HepG2 (cell line): ENCODE results near the gene KCTD13. TPM values are rescaled to one million over a fixed set of nuclear protein-coding genes. Genes with fewer than 3 reads are reported as not detected.

Experiments used
- FOXK1 ChIP-seq: sonication (generic); formaldehyde crosslinking; IDR thresholded peaks from 2 replicates; pipeline ENCODE4 v1.4.0; 2020; ENCODE audit warnings: low read depth, missing genetic modification reagents, borderline replicate concordance
- HNRNPK ChIP-seq: fragments of 200-400 bp; formaldehyde crosslinking; IDR thresholded peaks from 2 replicates; pipeline ENCODE4 v1.6.1; 2018; ENCODE audit warnings: low read length, low read depth, moderate library complexity, mild to moderate bottlenecking; ENCODE audit not compliant: poor library complexity, severe bottlenecking
- HOXA9 ChIP-seq: sonication (generic); formaldehyde crosslinking; IDR thresholded peaks from 2 replicates; pipeline ENCODE4 v1.8.1; 2022; ENCODE audit warnings: missing genetic modification reagents, mild to moderate bottlenecking, moderate library complexity, borderline replicate concordance
- KLF12 ChIP-seq: sonication (generic); formaldehyde crosslinking; IDR thresholded peaks from 2 replicates; pipeline ENCODE4 v1.4.0; 2020; ENCODE audit warnings: missing genetic modification reagents, borderline replicate concordance
- MXD4 ChIP-seq: IDR thresholded peaks from 2 replicates; pipeline ENCODE4 v1.6.1; 2016; ENCODE audit warnings: mild to moderate bottlenecking, missing biosample characterization, missing genetic modification reagents
- NRL ChIP-seq: sonication (generic); formaldehyde crosslinking; IDR thresholded peaks from 2 replicates; pipeline ENCODE4 v1.5.0; 2020; ENCODE audit warnings: missing genetic modification reagents, mild to moderate bottlenecking, moderate library complexity, borderline replicate concordance
- PLSCR1 ChIP-seq: sonication (generic); formaldehyde crosslinking; IDR thresholded peaks from 2 replicates; pipeline ENCODE4 v1.5.0; 2020; ENCODE audit warnings: missing genetic modification reagents, mild to moderate bottlenecking, borderline replicate concordance
- SMC3 ChIP-seq: IDR thresholded peaks from 2 replicates; pipeline ENCODE4 v1.6.1; 2011; ENCODE audit warnings: low read length, improper control_type of control experiment
- ZHX2 ChIP-seq, 2 experiments: sonication (generic) in 1 of 2; formaldehyde crosslinking in 1 of 2; IDR thresholded peaks; 2 replicates each; pipeline versions ENCODE4 v1.6.1 to v1.9.0; 2014 to 2022; ENCODE audit warnings: antibody characterized with exemption in 1 of 2, borderline replicate concordance in 1 of 2, inconsistent platforms in 1 of 2, low read depth in 1 of 2, missing genetic modification reagents in 1 of 2
- ZNF232 ChIP-seq: sonication (generic); formaldehyde crosslinking; IDR thresholded peaks from 2 replicates; pipeline ENCODE4 v1.4.0; 2020; ENCODE audit warnings: missing genetic modification reagents, borderline replicate concordance
- ZNF256 ChIP-seq: sonication (generic); formaldehyde crosslinking; conservative IDR thresholded peaks from 2 replicates; pipeline ENCODE4 v1.4.0; 2020; ENCODE audit warnings: missing genetic modification reagents
- ZNF468 ChIP-seq: sonication (generic); formaldehyde crosslinking; IDR thresholded peaks from 2 replicates; pipeline ENCODE4 v1.8.0; 2022; ENCODE audit warnings: mild to moderate bottlenecking, moderate library complexity, missing genetic modification reagents
- ZNF841 ChIP-seq: sonication (generic); formaldehyde crosslinking; IDR thresholded peaks from 2 replicates; pipeline ENCODE4 v1.8.1; 2023; ENCODE audit warnings: missing genetic modification reagents, borderline replicate concordance
- polyA plus RNA-seq, 8 experiments: library from polyadenylated mRNA; depleted of rRNA in 3 of 8; stranded (reverse) in 7 of 8; unstranded in 1 of 8; fragments of >200 nt; fragmentation: Illumina TruSeq in 4 of 8; extraction: Trizol in 4 of 8; gene quantifications; 2 replicates each; pipeline versions ENCODE4 v1.2.1 to v1.2.3, GENCODE V29; 2011 to 2016; ENCODE audit warnings: low read depth in 4 of 8, missing spikeins in 1 of 8, mixed read lengths in 1 of 8; ENCODE audit not compliant: insufficient read depth in 1 of 8
- total RNA-seq, 5 experiments: library from RNA; depleted of rRNA; stranded (reverse); fragments of >200 nt; fragmentation: Illumina TruSeq; extraction: Trizol; gene quantifications; 2 replicates each; pipeline ENCODE4 v1.2.3, GENCODE V29; 2016; ENCODE audit warnings: low read depth in 1 of 5
- TF ChIP-seq, protein P1 (sequence below): sonication (generic); formaldehyde crosslinking; IDR thresholded peaks from 2 replicates; pipeline ENCODE4 v1.4.0; 2020; ENCODE audit warnings: missing genetic modification reagents, borderline replicate concordance

KCTD13 gene
- total and polyA plus RNA-seq, 2 of the 13 experiments (the other 11 are each of a cell fraction or from before 2014, with no cell fraction given), result 6.3 to 14.7 TPM

DNA sequence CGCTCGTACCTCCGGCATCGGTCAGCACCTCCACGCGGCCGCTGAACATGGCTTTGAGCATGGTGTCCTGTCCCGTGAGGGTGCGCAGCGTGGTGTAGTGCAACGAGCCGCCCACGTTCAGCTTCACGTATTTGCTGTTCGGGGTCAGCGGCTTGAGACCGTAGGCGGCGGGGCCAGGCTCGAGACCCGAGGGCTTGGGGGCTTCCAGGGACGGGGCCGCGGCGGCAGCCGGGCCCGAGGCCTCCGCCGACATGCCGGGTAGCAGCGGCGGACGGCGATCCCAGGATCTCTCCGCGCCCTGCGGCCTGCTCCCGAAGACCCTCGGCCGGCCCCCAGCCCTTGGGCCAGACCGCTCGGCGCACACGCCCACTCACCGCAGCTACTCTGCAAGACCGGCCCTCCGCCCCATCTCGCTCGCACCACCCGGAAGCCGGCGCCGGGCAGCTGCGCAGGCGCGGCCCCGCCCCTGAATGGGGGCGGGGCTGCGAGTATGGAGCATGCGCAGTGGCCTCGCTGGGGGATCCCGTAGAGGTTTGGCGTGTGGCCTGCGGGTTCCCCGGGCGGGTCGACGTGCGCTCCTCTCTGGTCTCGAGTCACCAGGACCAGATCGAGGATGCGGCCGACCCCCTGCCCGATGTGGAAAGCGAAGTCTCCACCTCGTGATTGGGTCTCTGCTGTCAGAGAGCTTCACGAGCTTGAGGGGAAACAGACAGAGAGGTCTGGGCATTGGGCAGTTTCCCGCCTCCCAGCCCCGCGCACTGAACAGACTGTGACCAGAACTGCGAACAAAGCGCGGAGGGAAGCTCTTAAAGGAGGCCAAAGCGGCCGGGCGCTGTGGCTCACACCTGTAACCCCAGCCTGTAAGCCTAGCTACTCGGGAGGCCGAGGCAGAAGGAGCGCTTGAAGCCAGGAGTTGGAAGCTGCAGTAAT, at the start of gene KCTD13 (continued):
- TF ChIP-seq ZHX2 (IDR thresholded peaks at IDR 0.05; ENCODE audit: low read depth), result no peak
- peak; percentile 91; the same call in 1 of the 2 replicates for TF ChIP-seq ZHX2 (CRISPR knock-in tag; IDR thresholded peaks at IDR 0.05; ENCODE audit: borderline replicate concordance)
- TF ChIP-seq SMC3, result no peak
- TF ChIP-seq PLSCR1, result 0 out of 2 replicates have a peak, but pooled peaks have one; percentile 34
- peak; percentile 89 for TF ChIP-seq ZNF256 (CRISPR knock-in tag)
- peak; percentile 89; the same call in 1 of the 2 replicates for TF ChIP-seq HOXA9 (CRISPR knock-in tag)
- TF ChIP-seq KLF12 (CRISPR knock-in tag), result peak; percentile 96
- TF ChIP-seq FOXK1 (CRISPR knock-in tag), result no peak; the same call in 1 of the 2 replicates
- peak; percentile 61 for TF ChIP-seq MXD4 (CRISPR knock-in tag)
- TF ChIP-seq ZNF468 (CRISPR knock-in tag), result peak; percentile 70; the same call in 1 of the 2 replicates
- peak; percentile 43; the same call in 1 of the 2 replicates for TF ChIP-seq NRL (CRISPR knock-in tag)
- peak; percentile 91; the same call in 1 of the 2 replicates for TF ChIP-seq ZNF232 (CRISPR knock-in tag)
- peak; percentile 70 for TF ChIP-seq HNRNPK
- TF ChIP-seq ZNF841 (CRISPR knock-in tag), result no peak
- TF ChIP-seq, protein P1, sequence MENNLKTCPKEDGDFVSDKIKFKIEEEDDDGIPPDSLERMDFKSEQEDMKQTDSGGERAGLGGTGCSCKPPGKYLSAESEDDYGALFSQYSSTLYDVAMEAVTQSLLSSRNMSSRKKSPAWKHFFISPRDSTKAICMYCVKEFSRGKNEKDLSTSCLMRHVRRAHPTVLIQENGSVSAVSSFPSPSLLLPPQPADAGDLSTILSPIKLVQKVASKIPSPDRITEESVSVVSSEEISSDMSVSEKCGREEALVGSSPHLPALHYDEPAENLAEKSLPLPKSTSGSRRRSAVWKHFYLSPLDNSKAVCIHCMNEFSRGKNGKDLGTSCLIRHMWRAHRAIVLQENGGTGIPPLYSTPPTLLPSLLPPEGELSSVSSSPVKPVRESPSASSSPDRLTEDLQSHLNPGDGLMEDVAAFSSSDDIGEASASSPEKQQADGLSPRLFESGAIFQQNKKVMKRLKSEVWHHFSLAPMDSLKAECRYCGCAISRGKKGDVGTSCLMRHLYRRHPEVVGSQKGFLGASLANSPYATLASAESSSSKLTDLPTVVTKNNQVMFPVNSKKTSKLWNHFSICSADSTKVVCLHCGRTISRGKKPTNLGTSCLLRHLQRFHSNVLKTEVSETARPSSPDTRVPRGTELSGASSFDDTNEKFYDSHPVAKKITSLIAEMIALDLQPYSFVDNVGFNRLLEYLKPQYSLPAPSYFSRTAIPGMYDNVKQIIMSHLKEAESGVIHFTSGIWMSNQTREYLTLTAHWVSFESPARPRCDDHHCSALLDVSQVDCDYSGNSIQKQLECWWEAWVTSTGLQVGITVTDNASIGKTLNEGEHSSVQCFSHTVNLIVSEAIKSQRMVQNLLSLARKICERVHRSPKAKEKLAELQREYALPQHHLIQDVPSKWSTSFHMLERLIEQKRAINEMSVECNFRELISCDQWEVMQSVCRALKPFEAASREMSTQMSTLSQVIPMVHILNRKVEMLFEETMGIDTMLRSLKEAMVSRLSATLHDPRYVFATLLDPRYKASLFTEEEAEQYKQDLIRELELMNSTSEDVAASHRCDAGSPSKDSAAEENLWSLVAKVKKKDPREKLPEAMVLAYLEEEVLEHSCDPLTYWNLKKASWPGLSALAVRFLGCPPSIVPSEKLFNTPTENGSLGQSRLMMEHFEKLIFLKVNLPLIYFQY (CRISPR knock-in tag), result no peak; the same call in 1 of the 2 replicates
